ENCODE results near the gene ZFHX3. TPM values are rescaled to one million over a fixed set of nuclear protein-coding genes. Genes with fewer than 3 reads are reported as not detected.

The ZFHX3 gene
- total and polyA plus RNA-seq, 3 donors from 2014 or later: 3.3 to 19.9 (median 15.7) TPM

DNA sequence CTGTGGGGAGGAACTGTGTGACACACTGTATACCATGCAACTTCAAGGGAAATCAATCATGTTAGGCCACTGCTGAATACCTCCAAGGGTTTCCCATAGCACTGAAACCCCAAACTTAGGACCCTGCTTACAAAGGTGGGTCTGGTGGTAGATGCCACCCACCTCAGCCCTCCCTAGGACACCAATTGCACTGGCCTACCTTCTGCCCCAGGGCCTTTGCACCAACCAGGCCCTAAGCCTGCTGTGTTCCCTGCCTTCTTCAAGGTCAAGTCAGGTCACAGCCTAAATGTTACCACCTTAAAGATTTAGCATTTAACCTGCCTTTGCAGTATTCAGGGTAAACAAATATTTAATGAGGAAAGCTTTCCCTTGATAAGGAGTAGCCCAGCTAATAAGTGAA is 185.8 kb downstream of the ZFHX3 start:
- Histone ChIP-seq H3K4me3 (no peak overlapping the region), H3K36me3 (ENCODE audit: low read depth, missing control alignments) (no peaks in the 10 kb centered on the region), H3K4me1 (no peaks in the 10 kb centered on the region), H3K9me3 (no peaks in the 10 kb centered on the region), H3K27me3 (no peaks in the 10 kb centered on the region), H3K27ac (no peak overlapping the region)
- intact Hi-C loops (cut with DNase I; ENCODE audit: low total_unique reads): no loop called here
- no peak for TF ChIP-seq POLR2A (IDR thresholded peaks at IDR 0.05)
- TF ChIP-seq, protein P1, sequence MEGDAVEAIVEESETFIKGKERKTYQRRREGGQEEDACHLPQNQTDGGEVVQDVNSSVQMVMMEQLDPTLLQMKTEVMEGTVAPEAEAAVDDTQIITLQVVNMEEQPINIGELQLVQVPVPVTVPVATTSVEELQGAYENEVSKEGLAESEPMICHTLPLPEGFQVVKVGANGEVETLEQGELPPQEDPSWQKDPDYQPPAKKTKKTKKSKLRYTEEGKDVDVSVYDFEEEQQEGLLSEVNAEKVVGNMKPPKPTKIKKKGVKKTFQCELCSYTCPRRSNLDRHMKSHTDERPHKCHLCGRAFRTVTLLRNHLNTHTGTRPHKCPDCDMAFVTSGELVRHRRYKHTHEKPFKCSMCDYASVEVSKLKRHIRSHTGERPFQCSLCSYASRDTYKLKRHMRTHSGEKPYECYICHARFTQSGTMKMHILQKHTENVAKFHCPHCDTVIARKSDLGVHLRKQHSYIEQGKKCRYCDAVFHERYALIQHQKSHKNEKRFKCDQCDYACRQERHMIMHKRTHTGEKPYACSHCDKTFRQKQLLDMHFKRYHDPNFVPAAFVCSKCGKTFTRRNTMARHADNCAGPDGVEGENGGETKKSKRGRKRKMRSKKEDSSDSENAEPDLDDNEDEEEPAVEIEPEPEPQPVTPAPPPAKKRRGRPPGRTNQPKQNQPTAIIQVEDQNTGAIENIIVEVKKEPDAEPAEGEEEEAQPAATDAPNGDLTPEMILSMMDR (IDR thresholded peaks at IDR 0.05): no peak
- no peak for DNase-seq

DNA sequence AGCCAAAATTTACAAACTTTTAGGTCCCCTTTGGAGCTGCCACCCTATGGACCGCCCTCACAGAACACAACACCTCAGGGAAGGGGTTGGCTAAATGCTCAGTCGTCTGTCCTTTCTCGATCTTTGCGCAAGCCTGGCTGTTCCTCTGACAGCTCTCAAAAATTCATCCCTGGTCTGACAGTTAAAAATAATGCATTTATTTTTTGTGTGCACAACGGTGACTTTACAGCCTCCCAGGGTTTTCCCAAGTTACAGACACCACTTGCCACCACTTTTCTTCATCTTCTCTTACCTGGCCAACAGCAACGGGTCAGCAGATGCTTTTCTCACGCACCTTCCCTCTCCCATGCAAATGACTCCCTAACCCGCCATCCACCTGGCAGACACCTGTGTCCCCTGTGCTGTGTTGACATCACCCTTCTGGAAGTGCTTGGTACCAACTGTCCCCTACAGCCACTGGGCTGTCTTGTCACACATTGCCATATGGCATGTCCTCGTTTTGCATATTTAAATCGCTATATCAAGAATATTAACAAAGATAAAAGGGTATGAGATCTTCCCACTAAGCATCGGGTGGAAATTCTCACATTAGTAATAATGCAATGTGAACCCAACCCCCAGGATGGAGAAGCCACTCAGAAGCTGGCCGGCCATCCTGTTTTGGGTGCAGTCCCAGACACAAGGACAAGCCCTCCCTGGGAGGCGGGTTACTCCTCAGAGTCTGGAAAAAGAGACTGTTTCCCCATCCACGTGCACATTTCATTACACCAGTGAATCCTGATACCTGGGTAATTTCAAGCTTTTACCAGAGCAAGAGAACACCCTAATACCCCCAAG is 187.0 kb downstream of the ZFHX3 start:
- intact Hi-C loops (cut with DNase I; ENCODE audit: low total_unique reads): no loop called here
- H3K4me1 ChIP-seq: no peaks in the 10 kb centered on the region
- 81% methylated on average over 14 of the region's 14 CpGs for WGBS, 2 donors
- H3K36me3 ChIP-seq (ENCODE audit: low read depth, missing control alignments): no peaks in the 10 kb centered on the region
- no peak overlapping the region for H3K4me3 ChIP-seq
- H3K27me3 ChIP-seq: no peaks in the 10 kb centered on the region
- TF ChIP-seq, protein P1 (IDR thresholded peaks at IDR 0.05): no peak
- TF ChIP-seq POLR2A (IDR thresholded peaks at IDR 0.05): no peak
- no peak for DNase-seq
- H3K9me3 ChIP-seq: no peaks in the 10 kb centered on the region
- H3K27ac ChIP-seq: no peak overlapping the region

DNA sequence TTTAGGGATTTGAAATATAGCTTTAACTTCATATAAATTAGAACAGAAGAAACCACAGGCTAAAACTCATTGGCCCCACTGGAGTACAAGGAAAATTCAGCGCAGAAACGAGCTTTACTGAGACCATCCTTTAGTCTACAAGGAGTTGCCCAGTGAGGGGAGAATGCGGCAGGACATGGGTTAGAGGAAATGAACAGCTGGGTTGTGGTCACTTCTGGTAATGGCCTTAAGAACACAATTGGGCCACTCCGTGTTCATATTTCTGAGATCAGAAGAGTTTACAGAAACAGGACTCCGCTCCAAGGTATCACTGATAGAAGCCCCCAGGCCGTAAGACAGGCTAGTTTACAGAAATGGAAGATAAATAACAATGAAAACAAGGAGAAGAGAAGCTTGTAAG is 188.3 kb downstream of the ZFHX3 start:
- DNase-seq: no peak
- no peaks in the 10 kb centered on the region for H3K36me3 ChIP-seq (ENCODE audit: low read depth, missing control alignments)
- peak overlapping the region in 1 of 2 donors; percentile 8 for H3K27ac ChIP-seq
- 91 to 95% methylated on average over 6 of the region's 6 CpGs for WGBS, 2 donors
- TF ChIP-seq, protein P1 (IDR thresholded peaks at IDR 0.05): no peak
- TF ChIP-seq POLR2A (IDR thresholded peaks at IDR 0.05): no peak
- no peaks in the 10 kb centered on the region for H3K9me3 ChIP-seq
- H3K4me3 ChIP-seq: no peak overlapping the region
- H3K27me3 ChIP-seq: no peaks in the 10 kb centered on the region
- intact Hi-C loops (cut with DNase I; ENCODE audit: low total_unique reads): no loop called here
- no peaks in the 10 kb centered on the region for H3K4me1 ChIP-seq

DNA sequence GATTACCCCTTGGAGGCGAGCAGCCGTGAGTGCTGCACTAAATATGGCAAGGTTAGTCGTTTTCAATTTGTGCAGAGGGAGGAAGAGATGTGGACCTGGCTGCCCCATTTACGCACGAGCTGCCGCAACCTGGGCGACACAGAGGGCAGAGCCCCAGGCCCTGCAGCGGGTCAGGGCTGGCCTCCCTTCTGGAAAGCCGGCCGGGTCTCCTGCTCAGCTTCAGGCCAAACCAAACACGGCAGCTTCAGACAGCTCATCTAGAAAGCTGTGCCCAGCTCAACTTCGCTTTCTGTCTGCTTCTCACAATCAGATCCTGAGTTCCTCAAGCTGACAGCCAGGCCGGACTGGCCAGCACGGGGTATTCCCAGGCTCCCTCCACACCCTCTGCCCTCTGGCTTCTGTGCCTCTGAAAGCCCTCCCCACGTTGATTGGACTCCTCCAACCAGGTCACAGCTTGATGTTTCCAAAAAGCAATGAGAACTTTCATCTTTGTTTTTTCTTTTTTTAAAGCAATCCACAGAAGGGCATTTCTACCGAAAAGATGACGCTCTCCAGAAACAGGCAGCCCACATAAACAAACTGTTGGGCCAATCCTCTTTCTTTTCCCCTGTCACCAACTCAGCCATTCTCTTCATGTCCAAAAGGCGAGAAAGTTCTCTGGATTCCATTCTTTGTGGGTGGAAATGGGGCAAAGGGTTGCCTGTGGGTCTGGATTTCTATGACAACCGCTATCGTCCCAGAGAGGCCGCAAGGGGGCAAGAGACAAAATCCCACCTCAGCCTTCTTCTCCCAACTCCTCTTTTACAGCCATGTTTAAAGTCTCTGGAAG is 189.0 kb downstream of the ZFHX3 start:
- Histone ChIP-seq H3K4me3 (no peak overlapping the region), H3K27ac (peak overlapping the region in 1 of 2 donors; percentile 8), H3K9me3 (no peaks in the 10 kb centered on the region), H3K36me3 (ENCODE audit: low read depth, missing control alignments) (no peaks in the 10 kb centered on the region), H3K27me3 (no peaks in the 10 kb centered on the region), H3K4me1 (no peaks in the 10 kb centered on the region)
- intact Hi-C loops (cut with DNase I; ENCODE audit: low total_unique reads): no loop called here
- no peak for DNase-seq
- no peak for TF ChIP-seq POLR2A (IDR thresholded peaks at IDR 0.05)
- TF ChIP-seq, protein P1 (IDR thresholded peaks at IDR 0.05): no peak
- 60 to 61% methylated on average over 21 of the region's 21 CpGs for WGBS, 2 donors

All from testis (tissue), 3 donors.